ENCODE data around the gene CLIC3.

The CLIC3 gene

GRCh38 chr9:136962163-136962562 is 34.2 kb downstream of the CLIC3 start:
- no peak for DNase-seq

- DNase-seq: no peak
Measured at GRCh38 chr9:136961279-136962065, 34.9 kb downstream of the CLIC3 start.

- no peak for DNase-seq
Measured at GRCh38 chr9:136960938-136961275, 35.5 kb downstream of the CLIC3 start.

GRCh38 chr9:136960212-136960937 is 36.0 kb downstream of the CLIC3 start:
- DNase-seq: peak; percentile 47

GRCh38 chr9:136958898-136959850 is 37.2 kb downstream of the CLIC3 start:
- no peak for DNase-seq

- DNase-seq: no peak
Measured at GRCh38 chr9:136958473-136958872, 37.9 kb downstream of the CLIC3 start.

DNA sequence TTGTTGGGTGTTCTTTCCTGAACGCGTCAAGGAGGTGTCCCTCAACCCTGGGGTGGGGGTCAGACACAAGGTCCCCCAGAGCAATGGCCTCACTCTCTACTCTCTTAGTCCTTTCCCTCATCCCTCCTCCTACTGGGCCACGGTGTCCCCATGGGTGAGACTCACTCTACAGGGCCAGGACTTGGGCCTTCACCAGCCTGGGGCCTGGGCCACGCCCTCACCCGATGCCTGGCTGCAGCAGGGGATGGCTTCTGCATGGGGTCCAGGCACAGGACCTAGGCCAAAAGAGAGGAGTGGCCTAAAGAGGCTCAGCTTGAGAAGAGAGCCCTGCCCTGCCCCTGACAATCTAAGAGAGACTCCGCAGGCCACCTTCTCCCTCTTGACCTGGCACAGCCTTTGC is 38.5 kb downstream of the CLIC3 start:
- no peak for DNase-seq

DNA sequence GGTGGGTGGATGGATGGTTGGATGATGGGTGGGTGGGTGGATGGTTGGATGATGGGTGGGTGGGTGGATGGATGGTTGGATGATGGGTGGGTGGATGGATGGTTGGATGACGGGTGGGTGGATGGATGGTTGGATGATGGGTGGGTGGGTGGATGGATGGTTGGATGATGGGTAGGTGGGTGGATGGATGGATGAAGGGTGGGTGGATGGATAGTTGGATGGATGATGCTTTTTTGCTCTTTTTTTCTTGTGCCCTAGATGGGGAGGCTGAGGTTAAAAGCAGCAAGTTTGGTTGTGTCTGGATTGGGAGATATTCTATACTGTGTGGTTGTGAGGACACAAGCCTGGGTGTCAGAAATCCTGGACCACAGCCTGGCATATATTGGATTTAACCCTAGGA is 38.9 kb downstream of the CLIC3 start:
- no peak for DNase-seq

GRCh38 chr9:136956604-136957003 is 39.8 kb downstream of the CLIC3 start:
- DNase-seq: no peak

DNA sequence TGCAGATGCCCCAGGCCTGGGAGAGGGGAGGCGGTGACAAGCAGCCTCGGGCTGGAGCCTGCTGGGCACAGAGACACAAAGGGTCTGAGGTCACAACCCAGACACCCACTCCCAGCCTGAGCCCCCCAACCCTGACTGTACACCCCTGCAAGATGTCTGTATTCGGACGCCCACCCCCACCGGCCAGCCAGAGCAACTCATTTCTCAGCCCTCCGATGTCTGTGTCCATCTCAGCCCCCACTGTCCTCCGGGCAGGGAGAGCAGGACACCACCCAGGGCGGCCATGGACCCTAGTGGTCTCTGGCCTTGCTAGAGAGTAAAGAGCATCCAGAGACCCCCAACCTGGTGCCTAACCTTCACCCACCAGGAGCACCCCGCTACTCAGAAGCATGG is 40.4 kb downstream of the CLIC3 start:
- DNase-seq: no peak

GRCh38 chr9:136955202-136955942 is 41.0 kb downstream of the CLIC3 start:
- no peak for DNase-seq

DNA sequence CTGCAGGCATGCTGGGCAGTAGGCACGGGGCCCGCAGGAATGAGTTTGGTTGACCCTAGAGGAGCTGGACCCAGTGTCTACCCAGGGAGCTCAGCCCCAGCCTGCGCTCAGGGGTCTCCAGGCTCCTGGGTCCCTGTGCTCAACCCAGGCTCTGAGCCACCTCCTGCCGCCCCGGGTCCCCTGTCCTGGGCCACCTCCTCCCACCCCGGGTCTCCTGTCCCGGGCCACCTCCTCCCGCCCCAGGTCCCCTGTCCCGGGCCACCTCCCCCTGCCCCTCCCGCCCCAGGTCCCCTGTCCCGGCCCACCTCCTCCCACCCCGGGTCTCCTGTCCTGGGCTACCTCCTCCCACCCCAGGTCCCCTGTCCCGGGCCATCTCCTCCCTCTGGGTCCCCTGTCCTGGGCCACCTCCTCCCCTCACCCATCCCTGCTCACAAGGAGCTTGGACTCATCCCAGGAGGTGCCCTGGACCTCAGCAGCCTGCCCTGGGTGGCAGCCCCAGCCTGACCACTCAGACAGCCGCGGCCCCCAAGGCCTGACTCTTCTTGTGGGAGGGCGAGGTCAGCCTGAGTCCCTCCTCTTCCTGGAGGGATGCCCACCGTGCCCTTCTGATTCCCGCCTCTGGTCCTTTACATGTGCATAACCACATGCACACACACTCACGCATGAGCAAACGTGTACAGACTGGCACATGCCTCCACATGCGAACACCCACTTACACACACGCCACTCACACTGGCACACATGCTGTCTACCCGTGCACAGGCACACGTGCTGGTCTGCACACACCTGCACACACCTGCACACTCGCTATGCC is 41.9 kb downstream of the CLIC3 start:
- no peak for DNase-seq

DNA sequence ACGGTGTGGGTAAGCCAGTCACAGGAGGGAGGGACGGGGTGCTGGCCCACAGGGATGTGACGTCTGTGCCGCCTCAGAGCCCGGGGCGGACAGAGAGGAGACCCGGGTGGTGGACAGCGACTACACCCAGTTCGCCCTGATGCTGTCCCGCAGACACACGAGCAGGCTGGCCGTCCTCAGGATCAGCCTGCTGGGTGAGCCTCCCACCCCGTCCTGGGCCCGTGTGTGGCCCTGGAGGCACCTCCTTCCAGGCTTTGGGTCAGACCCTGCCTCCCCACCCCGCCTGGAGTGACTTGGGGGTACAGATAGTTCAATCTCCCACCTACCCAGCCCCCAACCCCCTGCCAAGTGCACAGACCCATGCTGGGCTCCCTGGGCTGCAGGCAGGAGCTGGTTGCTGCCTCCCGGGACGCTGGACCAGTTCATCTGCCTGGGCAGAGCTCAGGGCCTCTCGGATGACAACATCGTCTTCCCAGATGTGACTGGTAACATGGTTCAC is 42.5 kb downstream of the CLIC3 start:
- DNase-seq: no peak

- DNase-seq: no peak
Measured at GRCh38 chr9:136952876-136953770, 43.2 kb downstream of the CLIC3 start.

GRCh38 chr9:136952321-136952850 is 44.0 kb downstream of the CLIC3 start:
- no peak for DNase-seq

DNA sequence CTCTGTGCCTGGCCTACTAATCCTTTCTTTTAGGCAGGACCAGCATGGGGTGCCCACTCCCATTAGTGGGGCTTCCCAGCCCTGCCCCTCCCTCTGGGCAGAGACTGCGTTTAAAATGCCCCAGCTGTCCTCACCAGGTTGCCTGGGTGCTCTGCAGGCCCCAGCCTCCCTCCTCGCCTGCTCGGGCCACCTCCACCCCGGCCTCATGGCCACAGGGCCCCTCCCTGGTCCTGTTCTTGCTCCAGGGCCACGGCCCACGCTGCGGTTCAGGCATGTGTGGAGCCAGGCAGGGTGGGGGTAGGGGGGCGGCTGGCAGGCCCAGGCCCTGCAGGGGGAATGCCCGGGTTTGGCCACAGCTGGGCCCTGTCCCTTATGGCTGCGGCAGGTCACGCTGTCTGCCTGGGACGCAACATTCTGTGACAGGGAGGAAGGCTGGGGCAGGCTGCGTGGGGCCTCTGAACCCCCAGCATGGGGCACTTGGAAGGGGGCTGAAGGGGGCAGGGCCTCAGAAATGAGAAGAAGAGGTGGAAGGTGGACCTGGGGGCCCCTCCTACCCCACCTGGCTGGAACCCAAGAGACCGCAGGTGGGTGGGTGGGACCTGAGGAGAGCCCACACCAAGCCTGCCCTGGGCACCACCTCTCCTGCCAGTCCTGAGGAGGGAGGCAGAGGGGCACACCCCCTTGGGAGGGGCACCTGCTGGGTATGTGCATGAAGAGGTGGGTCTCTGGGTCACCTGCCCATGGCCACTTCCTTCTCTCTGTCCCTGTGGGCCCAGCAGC is 44.6 kb downstream of the CLIC3 start, which contains the start of gene LCN12:
LCN12 (plus strand) TSS at position 733 of the 780 bp plus-strand sequence. CDS start 55 bp downstream, outside the sequence.
- no peak for DNase-seq

DNA sequence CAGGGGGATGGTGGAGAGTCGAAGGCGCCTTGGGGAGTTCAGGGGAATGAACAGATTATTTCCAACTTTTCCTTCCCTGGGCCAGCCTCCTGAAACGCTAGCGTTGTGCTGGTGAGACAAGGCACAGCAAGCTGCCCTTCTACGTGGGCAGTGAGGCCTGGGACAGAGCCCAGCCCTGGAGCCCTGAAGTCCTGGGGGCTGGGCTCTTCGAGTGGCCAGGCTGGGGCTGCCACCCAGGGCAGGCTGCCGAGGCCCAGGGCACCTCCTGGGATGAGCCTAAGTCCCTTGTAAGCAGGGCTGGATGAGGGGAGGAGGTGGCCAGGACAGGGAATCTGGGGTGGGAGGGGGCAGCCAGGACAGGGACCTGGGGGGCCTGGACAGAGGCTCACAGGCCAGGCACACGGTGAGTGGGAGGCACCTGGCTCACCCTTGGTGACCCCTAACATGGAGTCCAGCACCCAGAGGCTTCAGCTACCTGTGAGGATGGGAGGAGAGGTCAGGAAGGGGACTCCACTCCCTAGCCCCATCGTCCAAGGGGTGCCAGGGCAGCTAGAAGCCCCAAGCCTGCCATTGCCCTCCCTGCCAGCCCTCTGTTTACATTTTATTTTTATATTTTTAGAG is 45.6 kb downstream of the CLIC3 start:
- DNase-seq: no peak

GRCh38 chr9:136949817-136950655 is 46.3 kb downstream of the CLIC3 start:
- peak; percentile 96 for DNase-seq

All from activated effector memory CD4-positive, alpha-beta T cell treated with Interleukin-2 at 50 U/mL for 16 hours (primary cell).